Measurements from ENCODE around the gene MPPED1.

MPPED1 gene

GRCh38 chr22:43393132-43393843, 18.5 kb upstream of the MPPED1 start:
- no peak for DNase-seq (ENCODE audit: low read depth)

GRCh38 chr22:43393844-43394474, 17.9 kb upstream of the MPPED1 start:
- DNase-seq (ENCODE audit: low read depth): no peak

- DNase-seq (ENCODE audit: low read depth): no peak
These were observed 16.6 kb upstream of the MPPED1 start for GRCh38 chr22:43395086-43395695.

DNA sequence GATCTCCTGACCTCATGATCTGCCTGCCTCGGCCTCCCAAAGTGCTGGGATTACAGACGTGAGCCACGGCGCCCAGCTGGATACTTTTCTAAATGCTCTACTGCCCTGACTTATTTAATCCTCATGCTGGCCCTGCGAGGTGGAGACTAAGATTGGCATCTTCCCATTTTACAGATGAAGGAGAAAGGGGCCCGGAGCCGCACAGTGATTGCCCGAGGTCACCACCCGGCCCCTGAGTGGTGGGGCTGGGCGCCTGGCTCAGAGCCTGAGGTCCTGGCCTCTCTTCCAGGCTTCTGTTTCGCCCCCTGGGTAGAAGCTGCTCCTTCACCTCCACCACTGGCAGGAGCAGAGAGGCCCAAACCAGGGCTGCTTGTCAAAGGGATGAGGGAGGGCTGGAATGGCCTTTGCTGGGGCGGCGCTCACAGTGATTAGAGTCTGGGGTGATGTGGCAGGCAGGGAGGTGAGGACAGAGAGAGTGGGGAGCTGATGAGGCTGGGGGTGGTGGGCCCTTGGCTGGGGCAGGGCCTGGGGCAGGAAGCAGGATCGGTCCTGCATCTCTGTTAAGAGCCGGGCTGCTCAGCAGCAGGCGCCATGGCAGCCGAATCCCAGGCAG, 15.4 kb upstream of the MPPED1 start:
- DNase-seq (ENCODE audit: low read depth): no peak

GRCh38 chr22:43396934-43397457, 14.8 kb upstream of the MPPED1 start:
- no peak for DNase-seq (ENCODE audit: low read depth)

GRCh38 chr22:43397766-43398165, 14.0 kb upstream of the MPPED1 start:
- no peak for DNase-seq (ENCODE audit: low read depth)

DNA sequence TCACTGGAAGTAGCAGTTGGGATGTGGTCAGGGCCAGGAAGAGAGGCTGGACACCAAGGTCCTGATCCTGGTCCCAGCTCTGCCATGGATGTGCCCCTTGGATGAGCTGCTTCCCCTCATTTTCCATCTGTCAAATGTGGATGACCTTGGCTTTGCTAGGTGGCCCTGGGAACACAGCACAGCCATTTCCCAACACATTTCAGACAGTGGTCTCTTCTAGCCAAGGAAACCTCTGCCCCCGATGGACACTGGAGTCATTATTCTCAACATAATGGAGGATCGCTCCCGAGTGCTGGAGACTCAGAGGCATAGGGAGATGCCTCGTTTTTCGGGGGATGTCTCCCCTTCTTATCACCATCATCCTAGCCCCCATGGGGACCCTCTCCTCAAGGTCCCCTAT, 13.6 kb upstream of the MPPED1 start:
- no peak for DNase-seq (ENCODE audit: low read depth)

DNA sequence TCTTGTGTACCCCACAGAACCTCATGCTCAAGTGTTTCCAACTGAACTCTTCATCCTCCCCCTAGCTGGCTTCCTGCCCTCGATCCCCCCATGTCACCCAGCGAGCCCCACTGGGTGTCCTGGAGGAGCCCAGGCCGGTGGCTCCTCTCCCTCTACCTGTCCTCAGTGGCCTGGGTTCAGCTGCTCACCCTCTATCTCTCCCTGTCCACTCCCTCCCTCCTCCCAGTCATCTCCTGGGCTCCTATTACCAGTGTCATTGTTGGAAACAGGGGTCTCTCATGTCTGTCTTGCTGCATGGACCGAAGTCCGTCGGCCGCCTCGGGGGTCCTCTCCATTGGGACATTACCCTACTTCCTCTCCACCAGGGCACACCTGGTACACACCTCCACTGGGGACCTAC, 12.9 kb upstream of the MPPED1 start:
- DNase-seq (ENCODE audit: low read depth): no peak

DNA sequence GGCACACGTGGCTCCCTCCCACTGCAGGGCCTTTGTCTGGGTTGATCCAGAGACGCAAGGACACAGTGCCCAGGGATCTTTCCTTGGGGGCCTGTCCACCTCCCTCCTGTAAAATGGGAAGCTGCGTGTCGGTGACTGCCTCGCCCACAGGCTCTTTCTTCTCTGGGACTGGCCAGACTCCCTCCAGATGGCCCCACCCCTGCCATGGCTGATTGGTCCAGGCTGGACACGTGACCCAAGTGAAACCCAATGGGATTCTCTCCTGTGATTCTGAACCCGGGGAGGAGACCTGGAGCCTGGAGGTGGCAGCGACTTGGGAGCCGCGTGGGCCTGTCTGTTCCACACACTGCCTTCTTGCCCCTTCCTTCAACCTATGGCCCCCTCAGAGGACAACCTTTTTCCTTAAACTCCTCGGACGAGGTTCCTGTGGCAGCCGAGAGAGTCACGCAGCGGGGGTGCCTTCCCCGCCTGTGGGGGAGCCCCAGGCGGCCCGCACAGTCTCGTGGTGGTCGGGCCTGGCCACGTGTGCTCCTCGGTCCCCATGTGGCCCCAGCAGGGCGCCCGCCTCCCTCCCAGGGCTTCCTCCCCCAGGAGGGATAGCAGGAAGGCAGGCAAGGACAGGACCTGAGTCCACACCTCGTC, 12.4 kb upstream of the MPPED1 start:
- no peak for DNase-seq (ENCODE audit: low read depth)

DNA sequence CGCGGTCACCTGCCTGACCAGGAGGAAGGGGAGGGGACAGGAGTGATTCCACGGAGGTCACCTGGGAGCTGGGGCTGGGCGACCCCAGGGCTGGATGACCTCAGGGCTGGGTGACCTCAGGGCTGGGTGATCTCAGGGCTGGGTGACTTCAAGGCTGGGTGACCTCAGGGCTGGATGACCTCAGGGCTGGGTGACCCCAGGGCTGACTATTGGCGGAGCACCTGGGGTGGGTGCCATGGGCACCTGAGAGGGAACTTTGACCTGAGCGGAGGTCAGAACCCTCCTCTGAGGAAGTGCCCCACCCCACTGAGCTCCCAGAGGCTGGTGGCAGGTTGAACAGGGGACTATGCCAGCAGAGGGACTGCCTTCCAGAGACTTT, 11.8 kb upstream of the MPPED1 start:
- no peak for DNase-seq (ENCODE audit: low read depth)

DNA sequence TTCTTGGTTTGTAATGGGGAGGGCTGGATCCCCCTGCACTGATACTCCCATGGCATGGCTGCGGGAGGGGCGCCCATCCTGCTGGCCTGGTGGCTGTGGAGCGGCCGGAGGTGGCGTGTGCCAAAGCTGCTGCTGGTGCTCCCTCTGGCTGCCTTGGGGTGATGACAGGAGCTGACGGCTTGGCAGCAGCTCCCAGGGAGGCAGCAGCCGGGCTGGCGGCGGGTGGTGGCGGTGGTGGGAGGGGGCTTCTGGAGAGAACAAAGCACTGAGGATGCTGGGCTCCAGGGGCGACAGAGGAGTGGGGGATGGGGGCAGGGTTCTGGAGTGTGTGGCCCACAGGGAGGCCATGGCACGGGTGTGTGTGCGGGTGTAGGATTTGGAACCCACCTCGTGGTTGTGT, 11.4 kb upstream of the MPPED1 start:
- no peak for DNase-seq (ENCODE audit: low read depth)

GRCh38 chr22:43401233-43401632, 10.6 kb upstream of the MPPED1 start:
- no peak for DNase-seq (ENCODE audit: low read depth)

- no peak for DNase-seq (ENCODE audit: low read depth)
These were observed 10.2 kb upstream of the MPPED1 start for GRCh38 chr22:43401661-43402060.

GRCh38 chr22:43402128-43402527, 9.7 kb upstream of the MPPED1 start:
- DNase-seq (ENCODE audit: low read depth): no peak

DNA sequence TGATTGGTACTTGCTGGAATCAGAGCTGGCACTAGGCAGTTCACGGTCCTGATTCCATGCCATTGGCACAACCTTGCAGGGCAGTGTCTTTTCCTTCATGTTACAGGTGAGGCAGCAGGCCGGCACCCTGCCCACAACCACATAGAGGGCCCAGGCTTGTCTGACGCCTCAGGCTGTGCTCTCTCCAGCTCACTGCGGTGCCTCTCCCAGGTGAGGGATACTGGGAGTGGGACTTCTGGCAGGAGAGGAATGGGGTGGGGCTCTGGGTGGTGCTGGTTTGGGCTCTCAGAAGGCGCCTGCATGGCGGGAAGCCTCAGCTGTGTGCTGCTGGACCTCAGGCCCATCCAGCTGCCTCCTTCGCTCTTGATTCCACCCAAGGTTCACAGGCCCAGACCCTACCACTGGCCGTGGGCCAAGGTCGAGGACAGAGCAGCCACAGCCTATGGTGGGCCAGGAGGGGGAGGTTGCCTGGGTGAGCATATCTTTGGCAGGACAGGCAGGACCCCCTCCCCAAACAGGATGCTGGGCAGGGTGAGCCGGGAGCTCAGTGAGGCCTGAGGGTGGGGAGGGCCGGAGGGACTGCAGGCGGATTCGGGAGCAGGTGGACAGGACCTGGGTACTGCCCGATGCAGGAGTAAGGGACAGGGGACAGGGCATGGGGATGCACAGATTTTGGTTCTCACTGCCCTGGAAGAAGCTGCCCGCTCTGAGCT, 7.0 kb upstream of the MPPED1 start:
- DNase-seq (ENCODE audit: low read depth): no peak

GRCh38 chr22:43406186-43406790, 5.5 kb upstream of the MPPED1 start:
- no peak for DNase-seq (ENCODE audit: low read depth)

- no peak for DNase-seq (ENCODE audit: low read depth)
These were observed 4.2 kb upstream of the MPPED1 start for GRCh38 chr22:43407591-43407990.

DNA sequence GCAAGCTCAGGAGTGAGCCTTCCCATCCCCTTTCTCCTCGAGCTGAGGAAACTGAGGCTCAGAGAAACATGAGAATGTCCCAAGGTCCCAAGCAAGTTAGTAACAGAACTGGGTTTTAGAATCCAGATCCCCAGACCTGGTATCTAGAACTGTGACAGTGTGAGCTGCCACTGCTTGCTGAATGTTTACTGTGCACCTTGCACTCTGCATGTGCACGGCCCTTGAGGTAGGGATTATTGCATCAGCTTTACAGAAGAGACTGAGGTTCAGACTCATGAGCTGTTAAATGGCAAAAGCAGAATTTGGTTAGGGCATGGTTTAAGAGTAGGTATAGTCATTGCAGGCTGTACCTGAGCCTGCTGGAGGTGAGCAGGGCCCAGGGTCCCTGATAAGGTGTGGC, 3.8 kb upstream of the MPPED1 start:
- DNase-seq (ENCODE audit: low read depth): no peak

DNA sequence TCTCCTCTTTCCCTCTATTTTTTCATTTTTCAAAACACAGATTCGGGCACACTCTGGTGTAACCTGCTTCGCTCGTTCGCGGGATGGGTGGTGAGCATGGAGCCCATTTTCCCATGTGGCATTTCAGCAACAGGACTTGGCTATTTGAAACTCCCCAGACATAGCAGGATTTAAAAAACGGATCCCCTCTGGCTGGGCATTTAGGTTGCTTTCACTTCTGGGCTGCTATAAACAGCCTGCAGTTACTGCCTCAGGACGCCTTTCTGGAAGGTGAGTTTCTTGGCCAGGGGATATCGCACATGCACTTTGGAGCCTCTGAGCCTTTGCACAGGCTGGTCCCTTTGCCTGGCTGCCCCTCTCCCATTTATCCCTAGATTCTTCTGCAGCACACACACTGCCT, 2.8 kb upstream of the MPPED1 start:
- DNase-seq (ENCODE audit: low read depth): no peak

DNA sequence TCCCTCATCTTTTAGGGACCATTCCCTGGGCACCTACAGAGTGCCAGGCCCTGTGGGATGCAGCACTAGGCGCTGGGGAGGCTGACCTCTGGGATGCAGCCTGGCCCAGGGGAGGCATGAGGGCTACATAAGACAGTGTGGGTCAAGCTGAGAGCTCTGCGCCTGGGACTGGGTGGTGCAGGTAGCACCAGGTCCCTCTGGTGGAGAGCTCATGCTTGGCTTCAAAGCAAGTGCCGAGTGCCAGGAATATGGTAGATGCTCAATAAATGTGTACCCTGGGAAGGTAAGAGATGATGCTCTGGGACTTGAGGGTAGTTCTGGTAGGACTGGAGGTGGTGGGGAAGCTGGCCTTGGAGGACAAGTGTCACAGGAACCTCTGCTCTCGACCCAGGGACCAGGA, 2.0 kb upstream of the MPPED1 start:
- no peak for DNase-seq (ENCODE audit: low read depth)
